ENCODE measurements around the gene PRKCH.

- TF ChIP-seq POLR2AphosphoS5 (IDR thresholded peaks at IDR 0.05) (no peak), CTCF (IDR thresholded peaks at IDR 0.05) (no peak)
Observed at GRCh38 chr14:61398221-61398620, 76.8 kb downstream of the PRKCH start.

All from sigmoid colon (tissue), 4 donors.